MM.1S (cell line): Measurements from ENCODE around the gene PDLIM5.

Source experiments
- EZH2phosphoT487 ChIP-seq: fragments of 300-600 bp; sonication (generic); IDR thresholded peaks from 2 replicates; pipeline ENCODE4 v1.6.1; 2018; ENCODE audit warnings: antibody characterized with exemption, low read length
- TF ChIP-seq, protein P1 (sequence below): fragments of 300-600 bp; sonication (generic); IDR thresholded peaks from 2 replicates; pipeline ENCODE4 v1.5.1; 2016; ENCODE audit warnings: antibody characterized with exemption, low read length, mixed read lengths

DNA sequence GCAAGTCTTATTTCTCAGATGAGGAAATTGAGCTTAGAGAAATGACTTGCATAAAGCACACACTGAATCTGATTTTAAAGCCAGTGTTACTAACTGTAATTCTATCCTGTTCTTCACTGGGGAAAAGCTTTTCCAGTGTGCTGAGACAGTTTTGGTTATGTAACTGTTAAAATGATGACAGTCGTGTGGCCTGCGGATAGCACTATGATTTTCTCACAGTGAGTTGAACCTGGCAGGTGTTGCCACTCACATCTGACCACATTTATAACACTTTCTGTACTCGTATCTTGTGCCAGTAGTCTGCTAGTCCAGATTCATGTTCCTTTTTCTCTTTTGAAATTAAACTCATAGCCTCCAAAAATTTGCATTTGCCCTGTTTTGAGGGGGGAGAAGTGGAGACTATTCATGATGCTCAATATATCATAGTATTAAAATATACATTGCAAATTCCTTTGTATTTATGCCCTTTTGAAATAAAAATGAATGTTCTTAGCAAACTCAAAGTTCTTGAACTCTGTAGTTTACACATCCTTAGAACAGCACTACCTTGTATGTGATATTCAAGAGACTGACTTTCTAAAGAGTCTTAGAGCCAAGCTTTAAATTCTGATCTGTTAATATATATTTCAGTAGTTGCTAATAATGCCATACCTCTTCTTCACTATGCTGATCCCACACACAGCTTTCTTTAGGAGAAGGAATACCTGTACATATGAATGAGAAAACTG lies 132.3 kb downstream of the PDLIM5 start:
- TF ChIP-seq, protein P1, sequence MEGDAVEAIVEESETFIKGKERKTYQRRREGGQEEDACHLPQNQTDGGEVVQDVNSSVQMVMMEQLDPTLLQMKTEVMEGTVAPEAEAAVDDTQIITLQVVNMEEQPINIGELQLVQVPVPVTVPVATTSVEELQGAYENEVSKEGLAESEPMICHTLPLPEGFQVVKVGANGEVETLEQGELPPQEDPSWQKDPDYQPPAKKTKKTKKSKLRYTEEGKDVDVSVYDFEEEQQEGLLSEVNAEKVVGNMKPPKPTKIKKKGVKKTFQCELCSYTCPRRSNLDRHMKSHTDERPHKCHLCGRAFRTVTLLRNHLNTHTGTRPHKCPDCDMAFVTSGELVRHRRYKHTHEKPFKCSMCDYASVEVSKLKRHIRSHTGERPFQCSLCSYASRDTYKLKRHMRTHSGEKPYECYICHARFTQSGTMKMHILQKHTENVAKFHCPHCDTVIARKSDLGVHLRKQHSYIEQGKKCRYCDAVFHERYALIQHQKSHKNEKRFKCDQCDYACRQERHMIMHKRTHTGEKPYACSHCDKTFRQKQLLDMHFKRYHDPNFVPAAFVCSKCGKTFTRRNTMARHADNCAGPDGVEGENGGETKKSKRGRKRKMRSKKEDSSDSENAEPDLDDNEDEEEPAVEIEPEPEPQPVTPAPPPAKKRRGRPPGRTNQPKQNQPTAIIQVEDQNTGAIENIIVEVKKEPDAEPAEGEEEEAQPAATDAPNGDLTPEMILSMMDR: no peak
- TF ChIP-seq EZH2phosphoT487: no peak
